Measurements from ENCODE around the gene KIRREL3. TPM values are rescaled to one million over a fixed set of nuclear protein-coding genes. Genes with fewer than 3 reads are reported as not detected.

Gene KIRREL3
- total and polyA plus RNA-seq, 9 of the 15 experiments (the other 6 are each of a cell fraction or from before 2014, with no cell fraction given) = 0.04 to 0.10 TPM; not detected in 7

DNA sequence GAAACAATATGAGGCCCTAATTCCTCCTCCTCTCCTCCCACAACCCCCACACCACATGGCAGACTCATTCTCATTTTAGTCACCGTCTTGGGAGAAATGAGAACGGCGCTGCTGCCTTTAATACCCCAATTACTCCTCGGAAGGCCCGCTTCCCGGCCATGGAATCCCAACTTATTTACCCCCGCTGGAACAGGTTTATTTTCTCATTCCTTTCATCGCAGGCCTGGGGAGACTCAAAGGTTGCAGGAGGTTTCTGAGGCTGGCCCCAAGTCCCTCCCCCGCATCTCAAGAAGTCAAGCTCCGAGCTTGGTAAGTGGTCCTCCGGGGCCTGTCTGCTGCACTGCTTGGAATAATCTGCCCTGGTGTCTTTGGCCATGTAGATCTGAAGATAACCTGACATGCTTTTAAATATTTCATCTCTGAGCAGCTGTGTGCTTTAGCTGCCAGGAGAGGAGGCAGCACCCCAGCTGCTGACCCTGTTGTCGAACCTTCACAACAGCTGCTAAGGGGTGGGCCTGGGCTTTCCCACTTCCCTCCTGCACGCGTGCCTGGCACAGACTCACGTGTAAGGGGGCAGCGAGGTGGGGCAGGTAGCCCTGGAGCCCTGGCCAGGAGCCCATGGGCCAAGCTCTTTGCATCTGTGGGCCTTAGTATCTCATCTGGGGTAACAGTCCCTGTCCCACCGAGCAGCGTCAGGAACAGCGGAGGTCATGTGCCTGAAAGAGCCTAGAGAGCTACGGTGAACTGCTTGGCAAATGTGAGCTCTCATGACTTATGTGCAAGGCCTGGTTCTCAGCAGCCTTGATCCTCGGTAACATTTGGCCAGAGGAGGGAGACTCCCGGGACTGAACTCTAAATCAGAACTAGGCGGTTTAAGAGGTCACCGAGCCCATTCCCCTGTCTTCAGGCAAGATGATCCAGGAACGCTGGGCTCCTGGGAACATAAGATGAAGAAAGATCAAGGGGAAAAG, 480.5 kb downstream of the KIRREL3 start:
- DNase-seq (ENCODE audit: extremely low read depth in 1 of 4, low spot score in 3 of 4) (no peak), FAIRE-seq (no peak), ATAC-seq (no peak)
- Histone ChIP-seq H3K79me2 (ENCODE audit: control insufficient read depth, insufficient read depth, low read length) (no peaks in the 10 kb centered on the region), H3K4me2 (ENCODE audit: insufficient read depth, low read length) (no peak overlapping the region), H2AFZ (ENCODE audit: low read depth, low read length) (no peak overlapping the region), H3K27ac (ENCODE audit: extremely low read depth, low read depth, low read length) (no peak overlapping the region), H4K20me1 (replicated peaks; ENCODE audit: control insufficient read depth, insufficient read depth, low read length) (0 out of 2 replicates have a peak, but pooled peaks cover 2% of the 10 kb centered on the region), H3K36me3 (ENCODE audit: control insufficient read depth, insufficient read depth, low read length) (no peaks in the 10 kb centered on the region), H3K4me1 (replicated peaks in 1 of 2; ENCODE audit: control insufficient read depth in 2 of 2, insufficient read depth in 2 of 2, low read length in 2 of 2) (no peaks in the 10 kb centered on the region), H3K4me3 (no peak overlapping the region), H3K9me3 (replicated peaks; ENCODE audit: control insufficient read depth, insufficient read depth, low read depth, low read length) (no peaks in the 10 kb centered on the region), H3K9ac (ENCODE audit: insufficient read depth in 1 of 2, low read depth in 2 of 2, low read length in 2 of 2) (no peak overlapping the region), H3K9me1 (ENCODE audit: control insufficient read depth, insufficient read depth, low read length) (no peaks in the 10 kb centered on the region), H3K27me3 (ENCODE audit: control insufficient read depth in 2 of 2, insufficient read depth in 2 of 2, low read length in 2 of 2) (peaks cover 28 to 82% of the 10 kb centered on the region in 2 experiments; a peak in 4 of 5 replicates)
- ChIA-PET POLR2A (no interaction called here), CTCF (ENCODE audit: low intra/inter-chr PET ratio) (no interaction called here)
- WGBS (ENCODE audit: insufficient coverage, low coverage, missing lambda C conversion rate) = 2% methylated on average over 25 of the region's 25 CpGs
- intact Hi-C loops (cut with micrococcal nuclease) = no loop called here
- BruUV-seq (replicated peaks) = no TSS peak
- in situ Hi-C loops (cut with MboI) = no loop called here
- TF ChIP-seq, protein P1, sequence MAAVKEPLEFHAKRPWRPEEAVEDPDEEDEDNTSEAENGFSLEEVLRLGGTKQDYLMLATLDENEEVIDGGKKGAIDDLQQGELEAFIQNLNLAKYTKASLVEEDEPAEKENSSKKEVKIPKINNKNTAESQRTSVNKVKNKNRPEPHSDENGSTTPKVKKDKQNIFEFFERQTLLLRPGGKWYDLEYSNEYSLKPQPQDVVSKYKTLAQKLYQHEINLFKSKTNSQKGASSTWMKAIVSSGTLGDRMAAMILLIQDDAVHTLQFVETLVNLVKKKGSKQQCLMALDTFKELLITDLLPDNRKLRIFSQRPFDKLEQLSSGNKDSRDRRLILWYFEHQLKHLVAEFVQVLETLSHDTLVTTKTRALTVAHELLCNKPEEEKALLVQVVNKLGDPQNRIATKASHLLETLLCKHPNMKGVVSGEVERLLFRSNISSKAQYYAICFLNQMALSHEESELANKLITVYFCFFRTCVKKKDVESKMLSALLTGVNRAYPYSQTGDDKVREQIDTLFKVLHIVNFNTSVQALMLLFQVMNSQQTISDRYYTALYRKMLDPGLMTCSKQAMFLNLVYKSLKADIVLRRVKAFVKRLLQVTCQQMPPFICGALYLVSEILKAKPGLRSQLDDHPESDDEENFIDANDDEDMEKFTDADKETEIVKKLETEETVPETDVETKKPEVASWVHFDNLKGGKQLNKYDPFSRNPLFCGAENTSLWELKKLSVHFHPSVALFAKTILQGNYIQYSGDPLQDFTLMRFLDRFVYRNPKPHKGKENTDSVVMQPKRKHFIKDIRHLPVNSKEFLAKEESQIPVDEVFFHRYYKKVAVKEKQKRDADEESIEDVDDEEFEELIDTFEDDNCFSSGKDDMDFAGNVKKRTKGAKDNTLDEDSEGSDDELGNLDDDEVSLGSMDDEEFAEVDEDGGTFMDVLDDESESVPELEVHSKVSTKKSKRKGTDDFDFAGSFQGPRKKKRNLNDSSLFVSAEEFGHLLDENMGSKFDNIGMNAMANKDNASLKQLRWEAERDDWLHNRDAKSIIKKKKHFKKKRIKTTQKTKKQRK (IDR thresholded peaks at IDR 0.05; ENCODE audit: borderline replicate concordance, low read depth, low read length) = no peak
- TF ChIP-seq ZNF79 (CRISPR knock-in tag; IDR thresholded peaks at IDR 0.05; ENCODE audit: low read depth) (no peak), XRCC3 (IDR thresholded peaks at IDR 0.05) (no peak), SIN3B (IDR thresholded peaks at IDR 0.05; ENCODE audit: low read depth) (no peak), SMC3 (conservative IDR thresholded peaks at IDR 0.05; ENCODE audit: insufficient read depth, low read depth, low read length) (no peak)
- TF ChIP-seq, protein P2, sequence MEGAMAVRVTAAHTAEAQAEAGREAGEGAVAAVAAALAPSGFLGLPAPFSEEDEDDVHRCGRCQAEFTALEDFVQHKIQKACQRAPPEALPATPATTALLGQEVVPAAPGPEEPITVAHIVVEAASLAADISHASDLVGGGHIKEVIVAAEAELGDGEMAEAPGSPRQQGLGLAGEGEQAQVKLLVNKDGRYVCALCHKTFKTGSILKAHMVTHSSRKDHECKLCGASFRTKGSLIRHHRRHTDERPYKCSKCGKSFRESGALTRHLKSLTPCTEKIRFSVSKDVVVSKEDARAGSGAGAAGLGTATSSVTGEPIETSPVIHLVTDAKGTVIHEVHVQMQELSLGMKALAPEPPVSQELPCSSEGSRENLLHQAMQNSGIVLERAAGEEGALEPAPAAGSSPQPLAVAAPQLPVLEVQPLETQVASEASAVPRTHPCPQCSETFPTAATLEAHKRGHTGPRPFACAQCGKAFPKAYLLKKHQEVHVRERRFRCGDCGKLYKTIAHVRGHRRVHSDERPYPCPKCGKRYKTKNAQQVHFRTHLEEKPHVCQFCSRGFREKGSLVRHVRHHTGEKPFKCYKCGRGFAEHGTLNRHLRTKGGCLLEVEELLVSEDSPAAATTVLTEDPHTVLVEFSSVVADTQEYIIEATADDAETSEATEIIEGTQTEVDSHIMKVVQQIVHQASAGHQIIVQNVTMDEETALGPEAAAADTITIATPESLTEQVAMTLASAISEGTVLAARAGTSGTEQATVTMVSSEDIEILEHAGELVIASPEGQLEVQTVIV (CRISPR knock-in tag; IDR thresholded peaks at IDR 0.05; ENCODE audit: borderline replicate concordance) = no peak
- TF ChIP-seq, protein P3, sequence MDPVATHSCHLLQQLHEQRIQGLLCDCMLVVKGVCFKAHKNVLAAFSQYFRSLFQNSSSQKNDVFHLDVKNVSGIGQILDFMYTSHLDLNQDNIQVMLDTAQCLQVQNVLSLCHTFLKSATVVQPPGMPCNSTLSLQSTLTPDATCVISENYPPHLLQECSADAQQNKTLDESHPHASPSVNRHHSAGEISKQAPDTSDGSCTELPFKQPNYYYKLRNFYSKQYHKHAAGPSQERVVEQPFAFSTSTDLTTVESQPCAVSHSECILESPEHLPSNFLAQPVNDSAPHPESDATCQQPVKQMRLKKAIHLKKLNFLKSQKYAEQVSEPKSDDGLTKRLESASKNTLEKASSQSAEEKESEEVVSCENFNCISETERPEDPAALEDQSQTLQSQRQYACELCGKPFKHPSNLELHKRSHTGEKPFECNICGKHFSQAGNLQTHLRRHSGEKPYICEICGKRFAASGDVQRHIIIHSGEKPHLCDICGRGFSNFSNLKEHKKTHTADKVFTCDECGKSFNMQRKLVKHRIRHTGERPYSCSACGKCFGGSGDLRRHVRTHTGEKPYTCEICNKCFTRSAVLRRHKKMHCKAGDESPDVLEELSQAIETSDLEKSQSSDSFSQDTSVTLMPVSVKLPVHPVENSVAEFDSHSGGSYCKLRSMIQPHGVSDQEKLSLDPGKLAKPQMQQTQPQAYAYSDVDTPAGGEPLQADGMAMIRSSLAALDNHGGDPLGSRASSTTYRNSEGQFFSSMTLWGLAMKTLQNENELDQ (CRISPR knock-in tag; IDR thresholded peaks at IDR 0.05; ENCODE audit: borderline replicate concordance) = no peak
- TF ChIP-seq, protein P4, sequence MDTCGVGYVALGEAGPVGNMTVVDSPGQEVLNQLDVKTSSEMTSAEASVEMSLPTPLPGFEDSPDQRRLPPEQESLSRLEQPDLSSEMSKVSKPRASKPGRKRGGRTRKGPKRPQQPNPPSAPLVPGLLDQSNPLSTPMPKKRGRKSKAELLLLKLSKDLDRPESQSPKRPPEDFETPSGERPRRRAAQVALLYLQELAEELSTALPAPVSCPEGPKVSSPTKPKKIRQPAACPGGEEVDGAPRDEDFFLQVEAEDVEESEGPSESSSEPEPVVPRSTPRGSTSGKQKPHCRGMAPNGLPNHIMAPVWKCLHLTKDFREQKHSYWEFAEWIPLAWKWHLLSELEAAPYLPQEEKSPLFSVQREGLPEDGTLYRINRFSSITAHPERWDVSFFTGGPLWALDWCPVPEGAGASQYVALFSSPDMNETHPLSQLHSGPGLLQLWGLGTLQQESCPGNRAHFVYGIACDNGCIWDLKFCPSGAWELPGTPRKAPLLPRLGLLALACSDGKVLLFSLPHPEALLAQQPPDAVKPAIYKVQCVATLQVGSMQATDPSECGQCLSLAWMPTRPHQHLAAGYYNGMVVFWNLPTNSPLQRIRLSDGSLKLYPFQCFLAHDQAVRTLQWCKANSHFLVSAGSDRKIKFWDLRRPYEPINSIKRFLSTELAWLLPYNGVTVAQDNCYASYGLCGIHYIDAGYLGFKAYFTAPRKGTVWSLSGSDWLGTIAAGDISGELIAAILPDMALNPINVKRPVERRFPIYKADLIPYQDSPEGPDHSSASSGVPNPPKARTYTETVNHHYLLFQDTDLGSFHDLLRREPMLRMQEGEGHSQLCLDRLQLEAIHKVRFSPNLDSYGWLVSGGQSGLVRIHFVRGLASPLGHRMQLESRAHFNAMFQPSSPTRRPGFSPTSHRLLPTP (IDR thresholded peaks at IDR 0.05; ENCODE audit: borderline replicate concordance, extremely low read depth, insufficient read length) = no peak

Measured in K562 (cell line).